Ascending aorta (tissue), 2 donors: ENCODE data around the gene EML5. TPM values are rescaled to one million over a fixed set of nuclear protein-coding genes. Genes with fewer than 3 reads are reported as not detected.

Source experiments
- DNase-seq, 2 donors: peaks; one replicate each; pipeline ENCODE4 v3.0.0-alpha.2; 2019; ENCODE audit warnings: low spot score in 2 of 2
- H3K27ac ChIP-seq, 2 donors: fragments of 200-600 bp; sonication (generic); one replicate each; pipeline ENCODE4 v1.5.1; 2016 to 2017; ENCODE audit warnings: mild to moderate bottlenecking in 1 of 2
- H3K27me3 ChIP-seq: fragments of 200-600 bp; sonication (generic); one replicate; pipeline ENCODE4 v1.5.1; 2017
- H3K36me3 ChIP-seq, 2 donors: fragments of 200-600 bp; sonication (generic); one replicate each; pipeline ENCODE4 v1.5.1; 2016
- H3K4me1 ChIP-seq, 2 donors: fragments of 200-600 bp; sonication (generic); one replicate each; pipeline ENCODE4 v1.5.1; 2016 to 2017; ENCODE audit warnings: mild to moderate bottlenecking in 1 of 2
- H3K4me3 ChIP-seq, 2 donors: fragments of 200-600 bp; sonication (generic); one replicate each; pipeline ENCODE4 v1.5.1; 2016 to 2017; ENCODE audit warnings: mild to moderate bottlenecking in 1 of 2
- H3K9me3 ChIP-seq, 2 donors: fragments of 200-600 bp; sonication (generic); one replicate each; pipeline ENCODE4 v1.5.1; 2016
- CTCF ChIP-seq, 3 experiments: fragments of 200-600 bp in 2 of 3; fragments of 450-650 bp in 1 of 3; sonication (generic) in 2 of 3; IDR thresholded peaks; one replicate each; pipeline ENCODE4 v1.5.1; 2016 to 2019; ENCODE audit warnings: antibody characterized with exemption in 3 of 3, mild to moderate bottlenecking in 1 of 3, moderate library complexity in 1 of 3
- intact Hi-C: fragments of 100-400 bp; cut with DNase I; formaldehyde crosslinking; loops from one replicate; pipeline ENCODE4 v1.15.1; 2023
- total RNA-seq: library from RNA; depleted of rRNA; stranded (reverse); fragments of >200 nt; gene quantifications from one replicate; pipeline ENCODE4 v1.1.0, GENCODE V29; 2016

Gene EML5
- total RNA-seq, 1 donor from 2014 or later: 0.21 TPM

GRCh38 chr14:88775532-88775931 is 17.2 kb downstream of the EML5 start:
- no peaks in the 10 kb centered on the region for H3K9me3 ChIP-seq

GRCh38 chr14:88770736-88771135 is 22.0 kb downstream of the EML5 start:
- no peaks in the 10 kb centered on the region for H3K4me1 ChIP-seq
- no peaks in the 10 kb centered on the region for H3K27me3 ChIP-seq
- TF ChIP-seq CTCF (IDR thresholded peaks at IDR 0.05): no peak
- no peak for DNase-seq
- peaks cover 0 to 25% of the 10 kb centered on the region in 2 donors for H3K9me3 ChIP-seq
- H3K27ac ChIP-seq: no peak overlapping the region
- no peak overlapping the region for H3K4me3 ChIP-seq
- intact Hi-C loops: no loop called here
- no peaks in the 10 kb centered on the region for H3K36me3 ChIP-seq

More at GRCh38 chr14:88775532-88775931, 17.2 kb downstream of the EML5 start:
- TF ChIP-seq CTCF (IDR thresholded peaks at IDR 0.05): no peak
- no peak for DNase-seq
- Histone ChIP-seq H3K4me1 (no peaks in the 10 kb centered on the region), H3K27ac (no peak overlapping the region), H3K36me3 (no peaks in the 10 kb centered on the region), H3K27me3 (no peaks in the 10 kb centered on the region), H3K4me3 (no peak overlapping the region)
- intact Hi-C loops: no loop called here

GRCh38 chr14:88765130-88765529 is 27.6 kb downstream of the EML5 start:
- intact Hi-C loops: no loop called here
- H3K36me3 ChIP-seq: no peaks in the 10 kb centered on the region
- DNase-seq: no peak
- H3K27me3 ChIP-seq: no peaks in the 10 kb centered on the region
- no peak overlapping the region for H3K27ac ChIP-seq
- no peak for TF ChIP-seq CTCF (IDR thresholded peaks at IDR 0.05)
- H3K4me3 ChIP-seq: no peak overlapping the region
- peaks cover 0 to 25% of the 10 kb centered on the region in 2 donors for H3K9me3 ChIP-seq
- no peaks in the 10 kb centered on the region for H3K4me1 ChIP-seq

- H3K36me3 ChIP-seq: no peaks in the 10 kb centered on the region
- no peak overlapping the region for H3K4me3 ChIP-seq
- H3K27me3 ChIP-seq: no peaks in the 10 kb centered on the region
- no peak for TF ChIP-seq CTCF (IDR thresholded peaks at IDR 0.05)
- intact Hi-C loops: no loop called here
- H3K9me3 ChIP-seq: no peaks in the 10 kb centered on the region
- no peak for DNase-seq
- H3K27ac ChIP-seq: no peak overlapping the region
- H3K4me1 ChIP-seq: no peaks in the 10 kb centered on the region
These were observed 38.9 kb downstream of the EML5 start for GRCh38 chr14:88753873-88754272.

GRCh38 chr14:88750945-88751344 is 41.8 kb downstream of the EML5 start:
- DNase-seq: no peak
- no peaks in the 10 kb centered on the region for H3K36me3 ChIP-seq
- no peak for TF ChIP-seq CTCF (IDR thresholded peaks at IDR 0.05)
- intact Hi-C loops: no loop called here
- no peaks in the 10 kb centered on the region for H3K27me3 ChIP-seq
- no peak overlapping the region for H3K4me3 ChIP-seq
- no peaks in the 10 kb centered on the region for H3K9me3 ChIP-seq
- no peaks in the 10 kb centered on the region for H3K4me1 ChIP-seq
- H3K27ac ChIP-seq: no peak overlapping the region

GRCh38 chr14:88750413-88750812 is 42.3 kb downstream of the EML5 start:
- no peak for DNase-seq
- intact Hi-C loops: no loop called here
- TF ChIP-seq CTCF (IDR thresholded peaks at IDR 0.05): no peak

More at GRCh38 chr14:88750413-88750812, 42.3 kb downstream of the EML5 start:
- H3K9me3 ChIP-seq: no peaks in the 10 kb centered on the region
- H3K36me3 ChIP-seq: no peaks in the 10 kb centered on the region
- no peak overlapping the region for H3K4me3 ChIP-seq
- H3K27me3 ChIP-seq: no peaks in the 10 kb centered on the region
- H3K4me1 ChIP-seq: no peaks in the 10 kb centered on the region
- no peak overlapping the region for H3K27ac ChIP-seq
